HepG2 (cell line): ENCODE data around the gene MIDN. TPM values are rescaled to one million over a fixed set of nuclear protein-coding genes. Genes with fewer than 3 reads are reported as not detected.
A peak's percentile ranks its signal among the peaks of the same experiment; 100 is the strongest.

Experiments used
- CHD2 ChIP-seq: IDR thresholded peaks from 2 replicates; pipeline ENCODE4 v1.6.1; 2011; ENCODE audit warnings: low read depth, low read length, improper control_type of control experiment
- GABPB1 ChIP-seq: IDR thresholded peaks from 2 replicates; pipeline ENCODE4 v1.6.1; 2016; ENCODE audit warnings: mild to moderate bottlenecking, missing genetic modification reagents, moderate library complexity, missing compliant biosample characterization
- HIVEP1 ChIP-seq: sonication (generic); formaldehyde crosslinking; IDR thresholded peaks from 2 replicates; pipeline ENCODE4 v1.4.0; 2020; ENCODE audit warnings: mild to moderate bottlenecking, missing genetic modification reagents
- MIER3 ChIP-seq: IDR thresholded peaks from 2 replicates; pipeline ENCODE4 v1.6.1; 2016; ENCODE audit warnings: missing compliant biosample characterization, borderline replicate concordance
- SOX13 ChIP-seq, 3 experiments: fragments of 450-650 bp in 1 of 3; sonication (generic) in 1 of 3; formaldehyde crosslinking in 1 of 3; IDR thresholded peaks in 2 of 3; conservative IDR thresholded peaks in 1 of 3; 2 replicates each; pipeline versions ENCODE4 v1.5.0 to v1.6.1; 2016 to 2020; ENCODE audit warnings: antibody characterized with exemption in 1 of 3, mild to moderate bottlenecking in 1 of 3, missing compliant biosample characterization in 1 of 3, missing genetic modification reagents in 1 of 3, moderate library complexity in 1 of 3
- TOE1 ChIP-seq: sonication (generic); formaldehyde crosslinking; IDR thresholded peaks from 2 replicates; pipeline ENCODE4 v1.4.0; 2020; ENCODE audit warnings: mild to moderate bottlenecking, missing genetic modification reagents
- polyA plus RNA-seq, 8 experiments: library from polyadenylated mRNA; depleted of rRNA in 3 of 8; stranded (reverse) in 7 of 8; unstranded in 1 of 8; fragments of >200 nt; fragmentation: Illumina TruSeq in 4 of 8; extraction: Trizol in 4 of 8; gene quantifications; 2 replicates each; pipeline versions ENCODE4 v1.2.1 to v1.2.3, GENCODE V29; 2011 to 2016; ENCODE audit warnings: low read depth in 4 of 8, missing spikeins in 1 of 8, mixed read lengths in 1 of 8; ENCODE audit not compliant: insufficient read depth in 1 of 8
- total RNA-seq, 5 experiments: library from RNA; depleted of rRNA; stranded (reverse); fragments of >200 nt; fragmentation: Illumina TruSeq; extraction: Trizol; gene quantifications; 2 replicates each; pipeline ENCODE4 v1.2.3, GENCODE V29; 2016; ENCODE audit warnings: low read depth in 1 of 5
- TF ChIP-seq, protein P1 (sequence below): sonication (generic); formaldehyde crosslinking; IDR thresholded peaks from 2 replicates; pipeline ENCODE4 v1.5.1; 2020; ENCODE audit warnings: missing genetic modification reagents, mild to moderate bottlenecking, borderline replicate concordance
- TF ChIP-seq, protein P2 (sequence below): sonication (generic); formaldehyde crosslinking; IDR thresholded peaks from 2 replicates; pipeline ENCODE4 v1.8.0; 2022; ENCODE audit warnings: mild to moderate bottlenecking, missing genetic modification reagents, moderate library complexity
- TF ChIP-seq, protein P3 (sequence below): sonication (generic); formaldehyde crosslinking; IDR thresholded peaks from 2 replicates; pipeline ENCODE4 v1.4.0; 2020; ENCODE audit warnings: missing genetic modification reagents, borderline replicate concordance
- TF ChIP-seq, protein P4 (sequence below): sonication (generic); formaldehyde crosslinking; IDR thresholded peaks from 2 replicates; pipeline ENCODE4 v1.4.0; 2020; ENCODE audit warnings: missing genetic modification reagents

Gene MIDN
- total and polyA plus RNA-seq, 2 of the 13 experiments (the other 11 are each of a cell fraction or from before 2014, with no cell fraction given): 8.4 to 18.0 TPM

DNA sequence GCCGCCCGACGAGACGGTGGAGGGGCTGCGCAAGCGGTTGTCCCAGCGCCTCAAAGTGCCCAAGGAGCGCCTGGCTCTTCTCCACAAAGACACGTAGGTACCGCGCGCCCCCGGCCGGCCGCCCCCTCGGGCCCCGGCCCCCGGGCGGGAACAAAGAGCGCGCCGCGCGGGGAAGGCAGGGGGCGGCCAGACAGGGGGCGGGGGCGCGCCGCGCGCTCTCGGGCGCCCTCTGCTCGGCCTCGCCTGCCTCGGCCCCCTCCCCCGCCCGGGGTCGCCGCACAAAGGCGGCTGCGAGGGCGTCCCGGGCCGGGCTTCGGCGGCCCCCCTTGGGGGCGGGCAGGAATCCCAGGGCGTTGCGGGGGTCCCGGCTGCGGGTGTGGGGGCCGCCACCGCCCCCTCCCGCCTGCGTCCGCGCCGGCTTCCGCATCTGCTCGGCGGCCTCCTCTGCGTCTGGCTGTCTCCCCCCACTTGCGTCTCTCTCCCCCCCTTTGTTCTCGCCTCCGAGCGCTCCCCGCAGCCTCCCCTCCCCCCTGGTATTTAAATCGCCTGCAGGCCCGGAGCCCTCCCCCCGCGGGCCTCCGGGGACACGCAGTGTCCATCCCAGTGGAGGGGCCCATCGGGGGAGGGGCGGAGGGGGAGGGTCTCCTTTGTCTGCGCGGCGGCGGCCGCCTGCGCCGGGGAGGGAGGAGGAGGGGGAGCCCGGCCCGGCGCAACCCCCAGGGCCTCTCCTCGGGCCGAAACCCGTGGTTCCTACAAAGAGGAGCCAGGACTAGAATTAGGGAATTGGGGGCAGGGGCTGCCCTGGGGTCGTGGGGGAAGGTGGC is 2.3 kb downstream of the MIDN start (continued):
- TF ChIP-seq, protein P1, sequence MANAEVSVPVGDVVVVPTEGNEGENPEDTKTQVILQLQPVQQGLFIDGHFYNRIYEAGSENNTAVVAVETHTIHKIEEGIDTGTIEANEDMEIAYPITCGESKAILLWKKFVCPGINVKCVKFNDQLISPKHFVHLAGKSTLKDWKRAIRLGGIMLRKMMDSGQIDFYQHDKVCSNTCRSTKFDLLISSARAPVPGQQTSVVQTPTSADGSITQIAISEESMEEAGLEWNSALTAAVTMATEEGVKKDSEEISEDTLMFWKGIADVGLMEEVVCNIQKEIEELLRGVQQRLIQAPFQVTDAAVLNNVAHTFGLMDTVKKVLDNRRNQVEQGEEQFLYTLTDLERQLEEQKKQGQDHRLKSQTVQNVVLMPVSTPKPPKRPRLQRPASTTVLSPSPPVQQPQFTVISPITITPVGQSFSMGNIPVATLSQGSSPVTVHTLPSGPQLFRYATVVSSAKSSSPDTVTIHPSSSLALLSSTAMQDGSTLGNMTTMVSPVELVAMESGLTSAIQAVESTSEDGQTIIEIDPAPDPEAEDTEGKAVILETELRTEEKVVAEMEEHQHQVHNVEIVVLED: 0 out of 2 replicates have a peak, but pooled peaks have one; percentile 22
- TF ChIP-seq HIVEP1 (CRISPR knock-in tag): 0 out of 2 replicates have a peak, but pooled peaks have one; percentile 19
- no peak for TF ChIP-seq TOE1 (CRISPR knock-in tag)
- TF ChIP-seq GABPB1 (CRISPR knock-in tag): peak; percentile 28; the same call in 1 of the 2 replicates
- peak; percentile 38; the same call in 1 of the 2 replicates for TF ChIP-seq CHD2
- TF ChIP-seq, protein P2, sequence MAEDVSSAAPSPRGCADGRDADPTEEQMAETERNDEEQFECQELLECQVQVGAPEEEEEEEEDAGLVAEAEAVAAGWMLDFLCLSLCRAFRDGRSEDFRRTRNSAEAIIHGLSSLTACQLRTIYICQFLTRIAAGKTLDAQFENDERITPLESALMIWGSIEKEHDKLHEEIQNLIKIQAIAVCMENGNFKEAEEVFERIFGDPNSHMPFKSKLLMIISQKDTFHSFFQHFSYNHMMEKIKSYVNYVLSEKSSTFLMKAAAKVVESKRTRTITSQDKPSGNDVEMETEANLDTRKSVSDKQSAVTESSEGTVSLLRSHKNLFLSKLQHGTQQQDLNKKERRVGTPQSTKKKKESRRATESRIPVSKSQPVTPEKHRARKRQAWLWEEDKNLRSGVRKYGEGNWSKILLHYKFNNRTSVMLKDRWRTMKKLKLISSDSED (CRISPR knock-in tag): no peak
- no peak for TF ChIP-seq MIER3
- TF ChIP-seq, protein P3, sequence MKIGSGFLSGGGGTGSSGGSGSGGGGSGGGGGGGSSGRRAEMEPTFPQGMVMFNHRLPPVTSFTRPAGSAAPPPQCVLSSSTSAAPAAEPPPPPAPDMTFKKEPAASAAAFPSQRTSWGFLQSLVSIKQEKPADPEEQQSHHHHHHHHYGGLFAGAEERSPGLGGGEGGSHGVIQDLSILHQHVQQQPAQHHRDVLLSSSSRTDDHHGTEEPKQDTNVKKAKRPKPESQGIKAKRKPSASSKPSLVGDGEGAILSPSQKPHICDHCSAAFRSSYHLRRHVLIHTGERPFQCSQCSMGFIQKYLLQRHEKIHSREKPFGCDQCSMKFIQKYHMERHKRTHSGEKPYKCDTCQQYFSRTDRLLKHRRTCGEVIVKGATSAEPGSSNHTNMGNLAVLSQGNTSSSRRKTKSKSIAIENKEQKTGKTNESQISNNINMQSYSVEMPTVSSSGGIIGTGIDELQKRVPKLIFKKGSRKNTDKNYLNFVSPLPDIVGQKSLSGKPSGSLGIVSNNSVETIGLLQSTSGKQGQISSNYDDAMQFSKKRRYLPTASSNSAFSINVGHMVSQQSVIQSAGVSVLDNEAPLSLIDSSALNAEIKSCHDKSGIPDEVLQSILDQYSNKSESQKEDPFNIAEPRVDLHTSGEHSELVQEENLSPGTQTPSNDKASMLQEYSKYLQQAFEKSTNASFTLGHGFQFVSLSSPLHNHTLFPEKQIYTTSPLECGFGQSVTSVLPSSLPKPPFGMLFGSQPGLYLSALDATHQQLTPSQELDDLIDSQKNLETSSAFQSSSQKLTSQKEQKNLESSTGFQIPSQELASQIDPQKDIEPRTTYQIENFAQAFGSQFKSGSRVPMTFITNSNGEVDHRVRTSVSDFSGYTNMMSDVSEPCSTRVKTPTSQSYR: peak; percentile 78; the same call in 1 of the 2 replicates
- TF ChIP-seq SOX13 (IDR thresholded peaks at IDR 0.05): no peak
- TF ChIP-seq SOX13 (CRISPR knock-in tag; conservative IDR thresholded peaks at IDR 0.05 in 1 of 2, IDR thresholded peaks at IDR 0.05 in 1 of 2): peak in 1 of 2 experiments; percentile 78; a peak in 2 of 4 replicates
- TF ChIP-seq, protein P4, sequence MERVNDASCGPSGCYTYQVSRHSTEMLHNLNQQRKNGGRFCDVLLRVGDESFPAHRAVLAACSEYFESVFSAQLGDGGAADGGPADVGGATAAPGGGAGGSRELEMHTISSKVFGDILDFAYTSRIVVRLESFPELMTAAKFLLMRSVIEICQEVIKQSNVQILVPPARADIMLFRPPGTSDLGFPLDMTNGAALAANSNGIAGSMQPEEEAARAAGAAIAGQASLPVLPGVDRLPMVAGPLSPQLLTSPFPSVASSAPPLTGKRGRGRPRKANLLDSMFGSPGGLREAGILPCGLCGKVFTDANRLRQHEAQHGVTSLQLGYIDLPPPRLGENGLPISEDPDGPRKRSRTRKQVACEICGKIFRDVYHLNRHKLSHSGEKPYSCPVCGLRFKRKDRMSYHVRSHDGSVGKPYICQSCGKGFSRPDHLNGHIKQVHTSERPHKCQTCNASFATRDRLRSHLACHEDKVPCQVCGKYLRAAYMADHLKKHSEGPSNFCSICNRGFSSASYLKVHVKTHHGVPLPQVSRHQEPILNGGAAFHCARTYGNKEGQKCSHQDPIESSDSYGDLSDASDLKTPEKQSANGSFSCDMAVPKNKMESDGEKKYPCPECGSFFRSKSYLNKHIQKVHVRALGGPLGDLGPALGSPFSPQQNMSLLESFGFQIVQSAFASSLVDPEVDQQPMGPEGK (CRISPR knock-in tag): peak; percentile 84
- TF ChIP-seq, all 625 proteins: peak for 31
